ENCODE measurements around the gene SOS2. TPM values are rescaled to one million over a fixed set of nuclear protein-coding genes. Genes with fewer than 3 reads are reported as not detected.

Gene SOS2
- total RNA-seq, 4 donors from 2014 or later, result 40.1 to 59.8 (median 46.7) TPM

- Histone ChIP-seq H3K36me3 (peaks cover 0 to 7% (median 2%) of the 10 kb centered on the region in 4 donors), H3K27me3 (no peaks in the 10 kb centered on the region), H3K4me3 (no peak overlapping the region), H3K9me3 (no peaks in the 10 kb centered on the region), H3K4me1 (peaks cover 0 to 7% (median 0%) of the 10 kb centered on the region in 4 donors), H3K27ac (replicated peaks in 1 of 4) (no peak overlapping the region)
- WGBS, result 76% methylated on average over 1 of the region's 1 CpG
- intact Hi-C loops (cut with DNase I), result no loop called here
- no peak for DNase-seq (ENCODE audit: extremely low spot score)
- TF ChIP-seq POLR2A (IDR thresholded peaks at IDR 0.05; ENCODE audit: low read depth) (no peak), POLR2AphosphoS5 (IDR thresholded peaks at IDR 0.05) (no peak), CTCF (IDR thresholded peaks at IDR 0.05) (no peak), EP300 (IDR thresholded peaks at IDR 0.05) (no peak)
Observed at GRCh38 chr14:50087341-50088116, 143.8 kb downstream of the SOS2 start.

GRCh38 chr14:50086321-50086711 lies 145.1 kb downstream of the SOS2 start:
- Histone ChIP-seq H3K27ac (replicated peaks in 1 of 4) (no peak overlapping the region), H3K27me3 (no peaks in the 10 kb centered on the region), H3K4me1 (peaks cover 0 to 7% (median 0%) of the 10 kb centered on the region in 4 donors), H3K36me3 (peaks cover 0 to 4% (median 1%) of the 10 kb centered on the region in 4 donors), H3K9me3 (no peaks in the 10 kb centered on the region), H3K4me3 (no peak overlapping the region)
- no peak for DNase-seq (ENCODE audit: extremely low spot score)
- WGBS, result 95% methylated on average over 2 of the region's 2 CpGs
- TF ChIP-seq POLR2AphosphoS5 (IDR thresholded peaks at IDR 0.05) (no peak), POLR2A (IDR thresholded peaks at IDR 0.05; ENCODE audit: low read depth) (no peak), CTCF (IDR thresholded peaks at IDR 0.05) (no peak), EP300 (IDR thresholded peaks at IDR 0.05) (no peak)
- intact Hi-C loops (cut with DNase I), result no loop called here

DNA sequence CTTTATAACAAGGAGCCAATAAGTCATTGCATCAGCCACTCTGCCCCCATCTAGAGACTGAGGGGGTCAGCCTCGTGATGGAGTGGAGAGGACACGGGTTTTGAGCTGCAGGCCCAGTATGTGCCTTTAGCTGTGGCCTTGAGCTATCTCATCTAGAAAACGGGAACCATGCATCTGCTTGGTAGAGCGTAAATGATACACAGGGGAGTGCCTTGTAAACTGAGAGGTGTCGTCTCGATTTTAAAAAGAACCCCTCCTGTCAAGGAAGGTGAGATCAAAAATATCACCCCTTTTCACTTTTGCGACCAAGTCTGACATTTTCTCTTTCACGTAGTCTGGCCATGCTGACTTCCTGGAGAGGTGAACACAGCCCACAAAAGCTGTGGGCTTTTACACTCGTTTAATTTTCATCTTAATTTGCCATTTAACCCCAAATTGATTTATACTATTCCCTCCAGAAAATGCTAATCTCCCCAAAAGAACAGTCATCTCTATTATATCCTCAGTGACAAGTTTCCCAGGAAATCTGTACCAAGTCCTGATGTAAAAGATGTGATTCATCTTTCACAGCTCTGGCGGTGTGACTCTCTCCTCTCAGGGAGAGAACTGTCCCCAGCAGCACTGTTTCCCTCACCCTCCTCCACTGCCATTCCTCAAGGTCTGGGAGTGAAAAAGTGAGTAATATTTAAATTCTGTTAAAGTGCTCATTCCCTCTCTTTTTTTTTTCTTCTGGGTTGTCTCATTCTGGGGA lies 145.6 kb downstream of the SOS2 start:
- 90% methylated on average over 10 of the region's 10 CpGs for WGBS
- Histone ChIP-seq H3K27ac (replicated peaks in 1 of 4) (no peak overlapping the region), H3K27me3 (no peaks in the 10 kb centered on the region), H3K4me1 (peaks cover 0 to 7% (median 0%) of the 10 kb centered on the region in 4 donors), H3K36me3 (peaks cover 0 to 4% (median 0%) of the 10 kb centered on the region in 4 donors), H3K4me3 (no peak overlapping the region), H3K9me3 (no peaks in the 10 kb centered on the region)
- DNase-seq (ENCODE audit: extremely low spot score), result no peak
- TF ChIP-seq EP300 (IDR thresholded peaks at IDR 0.05) (no peak), CTCF (IDR thresholded peaks at IDR 0.05) (no peak), POLR2A (IDR thresholded peaks at IDR 0.05; ENCODE audit: low read depth) (no peak), POLR2AphosphoS5 (IDR thresholded peaks at IDR 0.05) (no peak)
- intact Hi-C loops (cut with DNase I), result no loop called here

DNA sequence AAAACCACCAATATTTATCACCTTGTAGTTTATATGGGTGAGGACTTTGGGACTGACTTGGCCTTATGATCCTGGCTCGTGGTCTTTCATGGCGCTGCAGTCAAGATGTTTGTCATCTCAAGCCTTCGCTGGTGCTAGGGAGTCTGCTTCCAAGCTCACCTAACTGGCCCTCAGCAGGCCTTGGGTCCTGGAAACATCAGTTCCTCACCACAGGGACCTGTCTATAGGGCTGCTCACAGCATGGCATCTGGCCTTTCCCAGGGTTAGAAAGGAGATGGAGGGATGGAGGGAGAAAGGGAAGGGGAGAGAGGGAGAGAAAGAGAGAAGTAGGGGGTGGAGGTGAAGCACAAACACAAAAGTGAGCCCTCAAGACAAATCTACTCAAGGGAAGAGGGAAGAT lies 146.7 kb downstream of the SOS2 start:
- Histone ChIP-seq H3K4me3 (no peak overlapping the region), H3K9me3 (no peaks in the 10 kb centered on the region), H3K36me3 (peaks cover 0 to 4% (median 0%) of the 10 kb centered on the region in 4 donors), H3K4me1 (peaks cover 0 to 7% (median 0%) of the 10 kb centered on the region in 4 donors), H3K27me3 (no peaks in the 10 kb centered on the region), H3K27ac (replicated peaks in 1 of 4) (no peak overlapping the region)
- TF ChIP-seq CTCF (IDR thresholded peaks at IDR 0.05), result no peak
- no peak for TF ChIP-seq POLR2AphosphoS5 (IDR thresholded peaks at IDR 0.05)
- no peak for TF ChIP-seq EP300 (IDR thresholded peaks at IDR 0.05)
- TF ChIP-seq POLR2A (IDR thresholded peaks at IDR 0.05; ENCODE audit: low read depth), result no peak
- WGBS, result 90% methylated on average over 3 of the region's 3 CpGs
- no peak for DNase-seq (ENCODE audit: extremely low spot score)
- intact Hi-C loops (cut with DNase I), result no loop called here

Measured in esophagus muscularis mucosa (tissue), 4 donors.